Nephron (organoid): ENCODE results near the gene GALNT12.

ENCODE experiments used
- H3K27ac Mint-ChIP-seq, 3 experiments: 2 replicates each; pipeline ENCODE4 v1.8.0; 2020; ENCODE audit warnings: mixed read lengths in 3 of 3, mild to moderate bottlenecking in 2 of 3, moderate library complexity in 1 of 3
- H3K27me3 Mint-ChIP-seq: 2 replicates; pipeline ENCODE4 v1.8.0; 2021; ENCODE audit warnings: low read depth, mild to moderate bottlenecking, moderate library complexity, mixed read lengths
- H3K36me3 Mint-ChIP-seq: 2 replicates; pipeline ENCODE4 v1.8.0; 2020; ENCODE audit warnings: low read depth, mixed read lengths
- H3K4me1 Mint-ChIP-seq: 2 replicates; pipeline ENCODE4 v1.8.0; 2020; ENCODE audit warnings: mixed read lengths
- H3K4me3 Mint-ChIP-seq, 3 experiments: 2 replicates each; pipeline ENCODE4 v1.8.0; 2020; ENCODE audit warnings: mild to moderate bottlenecking in 3 of 3, mixed read lengths in 3 of 3, moderate library complexity in 2 of 3
- H3K9me3 Mint-ChIP-seq: 2 replicates; pipeline ENCODE4 v1.8.0; 2020; ENCODE audit warnings: mixed read lengths
- CTCF ChIP-seq, 3 experiments: fragments of 200-600 bp; sonication (generic); IDR thresholded peaks; one replicate each; pipeline ENCODE4 v1.5.0; 2021; ENCODE audit warnings: antibody characterized with exemption in 3 of 3; ENCODE audit not compliant: unreplicated experiment in 3 of 3

GALNT12 gene

GRCh38 chr9:98821831-98822230 lies 14.4 kb downstream of the GALNT12 start:
- no peak overlapping the region for H3K27ac Mint-ChIP-seq
- H3K4me3 Mint-ChIP-seq = no peak overlapping the region

GRCh38 chr9:98822661-98823060 lies 15.2 kb downstream of the GALNT12 start:
- TF ChIP-seq CTCF (IDR thresholded peaks at IDR 0.05; ENCODE audit: unreplicated experiment in 3 of 3) = no peak
- Mint-ChIP-seq H3K9me3 (peaks cover 2% of the 10 kb centered on the region), H3K27ac (no peak overlapping the region), H3K4me3 (no peak overlapping the region), H3K27me3 (peaks cover 3% of the 10 kb centered on the region), H3K4me1 (no peaks in the 10 kb centered on the region), H3K36me3 (no peaks in the 10 kb centered on the region)

More at GRCh38 chr9:98821831-98822230, 14.4 kb downstream of the GALNT12 start:
- Mint-ChIP-seq H3K36me3 (no peaks in the 10 kb centered on the region), H3K4me1 (no peaks in the 10 kb centered on the region), H3K9me3 (peaks cover 2% of the 10 kb centered on the region), H3K27me3 (peaks cover 3% of the 10 kb centered on the region)
- TF ChIP-seq CTCF (IDR thresholded peaks at IDR 0.05; ENCODE audit: unreplicated experiment in 3 of 3) = no peak

- Mint-ChIP-seq H3K9me3 (peaks cover 2% of the 10 kb centered on the region), H3K4me3 (no peak overlapping the region), H3K4me1 (peaks cover 6% of the 10 kb centered on the region), H3K27ac (no peak overlapping the region), H3K36me3 (no peaks in the 10 kb centered on the region), H3K27me3 (peaks cover 3% of the 10 kb centered on the region)
- TF ChIP-seq CTCF (IDR thresholded peaks at IDR 0.05; ENCODE audit: unreplicated experiment in 3 of 3) = no peak
Observed at GRCh38 chr9:98823666-98824334, 16.3 kb downstream of the GALNT12 start.

- no peak overlapping the region for H3K27ac Mint-ChIP-seq
Observed at GRCh38 chr9:98825414-98825813, 17.9 kb downstream of the GALNT12 start.

GRCh38 chr9:98826716-98827115 lies 19.2 kb downstream of the GALNT12 start:
- no peak overlapping the region for H3K4me3 Mint-ChIP-seq

More at GRCh38 chr9:98825414-98825813, 17.9 kb downstream of the GALNT12 start:
- peaks cover 2% of the 10 kb centered on the region for H3K9me3 Mint-ChIP-seq
- peaks cover 6% of the 10 kb centered on the region for H3K4me1 Mint-ChIP-seq
- no peak overlapping the region for H3K4me3 Mint-ChIP-seq
- peaks cover 3% of the 10 kb centered on the region for H3K27me3 Mint-ChIP-seq
- no peaks in the 10 kb centered on the region for H3K36me3 Mint-ChIP-seq
- no peak for TF ChIP-seq CTCF (IDR thresholded peaks at IDR 0.05; ENCODE audit: unreplicated experiment in 3 of 3)

More at GRCh38 chr9:98826716-98827115, 19.2 kb downstream of the GALNT12 start:
- peaks cover 6% of the 10 kb centered on the region for H3K27me3 Mint-ChIP-seq
- no peak for TF ChIP-seq CTCF (IDR thresholded peaks at IDR 0.05; ENCODE audit: unreplicated experiment in 3 of 3)
- no peaks in the 10 kb centered on the region for H3K9me3 Mint-ChIP-seq
- peaks cover 6% of the 10 kb centered on the region for H3K4me1 Mint-ChIP-seq
- H3K27ac Mint-ChIP-seq = no peak overlapping the region
- H3K36me3 Mint-ChIP-seq = no peaks in the 10 kb centered on the region
